Neural progenitor cell (in vitro differentiated cells): ENCODE measurements around the gene ARNT2. TPM values are rescaled to one million over a fixed set of nuclear protein-coding genes. Genes with fewer than 3 reads are reported as not detected.

Experiments used
- DNase-seq: peaks from one replicate; pipeline ENCODE4 v3.0.0-alpha.2; 2016; ENCODE audit warnings: low spot score
- H2AFZ ChIP-seq: fragments of 200-600 bp; sonication (generic); replicated peaks from 2 replicates; pipeline ENCODE4 v1.6.1; 2016; ENCODE audit warnings: antibody characterized with exemption
- H3F3A ChIP-seq: fragments of 200-600 bp; sonication (generic); 2 replicates; pipeline ENCODE4 v1.6.1; 2016; ENCODE audit warnings: antibody characterized with exemption, low read depth
- H3K27ac ChIP-seq: fragments of 200-600 bp; sonication (generic); 2 replicates; pipeline ENCODE4 v1.5.1; 2016; ENCODE audit warnings: mild to moderate bottlenecking
- H3K27me3 ChIP-seq: fragments of 200-600 bp; sonication (generic); 2 replicates; pipeline ENCODE4 v1.6.1; 2016; ENCODE audit warnings: mild to moderate bottlenecking, moderate library complexity
- H3K36me3 ChIP-seq: fragments of 200-600 bp; sonication (generic); 2 replicates; pipeline ENCODE4 v1.5.1; 2016
- H3K4me1 ChIP-seq: fragments of 200-600 bp; sonication (generic); 2 replicates; pipeline ENCODE4 v1.6.1; 2016; ENCODE audit warnings: mixed run types
- H3K4me2 ChIP-seq: fragments of 200-600 bp; sonication (generic); 2 replicates; pipeline ENCODE4 v1.6.1; 2016
- H3K4me3 ChIP-seq: fragments of 200-600 bp; sonication (generic); 2 replicates; pipeline ENCODE4 v1.5.1; 2016
- H3K79me2 ChIP-seq: fragments of 200-600 bp; sonication (generic); 2 replicates; pipeline ENCODE4 v1.6.1; 2016; ENCODE audit warnings: low read depth
- H3K9ac ChIP-seq: fragments of 200-600 bp; sonication (generic); 2 replicates; pipeline ENCODE4 v1.6.1; 2016
- H3K9me3 ChIP-seq: fragments of 200-600 bp; sonication (generic); 2 replicates; pipeline ENCODE4 v1.5.1; 2016; ENCODE audit warnings: low read depth
- H4K20me1 ChIP-seq: fragments of 200-600 bp; sonication (generic); 2 replicates; pipeline ENCODE4 v1.6.1; 2016; ENCODE audit warnings: low read depth
- H3K27ac Mint-ChIP-seq: 3 replicates; pipeline ENCODE4 v1.8.0; 2021; ENCODE audit warnings: mixed read lengths
- H3K27me3 Mint-ChIP-seq: 2 replicates; pipeline ENCODE4 v1.8.0; 2022; ENCODE audit warnings: low read depth, mild to moderate bottlenecking, inconsistent platforms, moderate library complexity, mixed read lengths; ENCODE audit not compliant: insufficient read depth
- H3K36me3 Mint-ChIP-seq: 3 replicates; pipeline ENCODE4 v1.8.0; 2021; ENCODE audit warnings: mixed read lengths
- H3K4me1 Mint-ChIP-seq: 3 replicates; pipeline ENCODE4 v1.8.0; 2021; ENCODE audit warnings: mixed read lengths
- H3K4me3 Mint-ChIP-seq: 3 replicates; pipeline ENCODE4 v1.8.0; 2021; ENCODE audit warnings: mild to moderate bottlenecking, moderate library complexity, mixed read lengths
- H3K9me3 Mint-ChIP-seq: 3 replicates; pipeline ENCODE4 v1.8.0; 2020; ENCODE audit warnings: mixed read lengths
- CTCF ChIP-seq: fragments of 200-600 bp; sonication (generic); IDR thresholded peaks from 2 replicates; pipeline ENCODE4 v1.5.1; 2017; ENCODE audit warnings: antibody characterized with exemption, mild to moderate bottlenecking
- EZH2 ChIP-seq: fragments of 200-600 bp; sonication (generic); IDR thresholded peaks from 2 replicates; pipeline ENCODE4 v1.6.1; 2017; ENCODE audit warnings: antibody characterized with exemption, mild to moderate bottlenecking, moderate library complexity
- EZH2phosphoT487 ChIP-seq: fragments of 200-600 bp; sonication (generic); IDR thresholded peaks from 2 replicates; pipeline ENCODE4 v1.6.1; 2017; ENCODE audit warnings: antibody characterized with exemption
- total RNA-seq: library from RNA; depleted of rRNA; stranded (reverse); fragments of >200 nt; gene quantifications from 2 replicates; pipeline ENCODE4 v1.2.3, GENCODE V29; 2015; ENCODE audit warnings: low replicate concordance

The ARNT2 gene
- total RNA-seq, 1 donor from 2014 or later, result 15.7 TPM

- TF ChIP-seq CTCF (peak; percentile 16), EZH2phosphoT487 (no peak), EZH2 (no peak)
Observed at GRCh38 chr15:80585544-80586018, 181.4 kb downstream of the ARNT2 start.

GRCh38 chr15:80586161-80586560 lies 182.0 kb downstream of the ARNT2 start:
- no peaks in the 10 kb centered on the region for H3K9me3 Mint-ChIP-seq
- H3K36me3 ChIP-seq, result no peaks in the 10 kb centered on the region
- no peak overlapping the region for H3K27ac Mint-ChIP-seq
- no peak overlapping the region for H3K9ac ChIP-seq
- peaks cover 4% of the 10 kb centered on the region for H3K27me3 Mint-ChIP-seq
- H3K27me3 ChIP-seq, result no peaks in the 10 kb centered on the region
- H3K4me3 Mint-ChIP-seq, result no peak overlapping the region
- no peaks in the 10 kb centered on the region for H3K9me3 ChIP-seq
- no peaks in the 10 kb centered on the region for H3K4me1 ChIP-seq
- H3K27ac ChIP-seq, result no peak overlapping the region
- H3K36me3 Mint-ChIP-seq, result peaks cover 34% of the 10 kb centered on the region
- no peak for DNase-seq
- no peak overlapping the region for H3K4me3 ChIP-seq
- no peaks in the 10 kb centered on the region for H4K20me1 ChIP-seq
- TF ChIP-seq EZH2phosphoT487 (no peak), CTCF (no peak), EZH2 (no peak)
- no peaks in the 10 kb centered on the region for H3F3A ChIP-seq
- H3K4me1 Mint-ChIP-seq, result peaks cover 2% of the 10 kb centered on the region
- H3K4me2 ChIP-seq, result no peak overlapping the region
- no peaks in the 10 kb centered on the region for H3K79me2 ChIP-seq
- H2AFZ ChIP-seq, result no peak overlapping the region

More at GRCh38 chr15:80585544-80586018, 181.4 kb downstream of the ARNT2 start:
- DNase-seq, result no peak
- Histone ChIP-seq H4K20me1 (no peaks in the 10 kb centered on the region), H3K27ac (no peak overlapping the region), H3F3A (no peaks in the 10 kb centered on the region), H3K9ac (no peak overlapping the region), H3K4me3 (no peak overlapping the region), H3K4me2 (no peak overlapping the region), H3K4me1 (no peaks in the 10 kb centered on the region), H3K27me3 (no peaks in the 10 kb centered on the region), H3K9me3 (no peaks in the 10 kb centered on the region), H2AFZ (no peak overlapping the region), H3K36me3 (no peaks in the 10 kb centered on the region), H3K79me2 (no peaks in the 10 kb centered on the region)
- Mint-ChIP-seq H3K9me3 (no peaks in the 10 kb centered on the region), H3K27ac (no peak overlapping the region), H3K4me1 (peaks cover 2% of the 10 kb centered on the region), H3K4me3 (no peak overlapping the region), H3K36me3 (peaks cover 35% of the 10 kb centered on the region), H3K27me3 (peaks cover 4% of the 10 kb centered on the region)

DNA sequence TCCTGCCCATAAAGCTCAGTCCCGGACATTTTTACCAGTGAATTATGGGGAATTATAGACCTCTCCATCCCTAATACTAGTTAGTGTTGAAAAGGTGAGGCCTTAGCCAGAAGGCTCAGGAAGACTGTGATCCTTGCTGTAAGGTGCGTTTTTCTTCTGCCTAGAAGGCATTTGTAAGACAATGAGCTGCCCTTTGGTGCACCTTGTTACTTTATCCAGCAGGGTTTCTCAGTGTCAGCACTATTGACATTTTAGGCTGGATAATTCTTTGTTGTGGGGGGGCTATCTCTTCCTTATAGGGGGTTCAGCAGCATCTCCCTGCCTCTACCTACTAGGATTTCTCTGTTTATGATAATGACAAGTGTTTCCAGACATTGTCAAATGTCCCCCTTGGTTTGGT lies 182.8 kb downstream of the ARNT2 start:
- H3K27ac ChIP-seq, result no peak overlapping the region
- DNase-seq, result no peak
- no peaks in the 10 kb centered on the region for H3K36me3 ChIP-seq

More for the DNA sequence above, 182.8 kb downstream of the ARNT2 start:
- H3K4me1 Mint-ChIP-seq, result peaks cover 2% of the 10 kb centered on the region
- no peaks in the 10 kb centered on the region for H4K20me1 ChIP-seq
- H3K27me3 Mint-ChIP-seq, result peaks cover 2% of the 10 kb centered on the region
- H3K27me3 ChIP-seq, result no peaks in the 10 kb centered on the region
- H3K36me3 Mint-ChIP-seq, result peaks cover 30% of the 10 kb centered on the region
- H3F3A ChIP-seq, result no peaks in the 10 kb centered on the region
- no peak overlapping the region for H3K9ac ChIP-seq
- H2AFZ ChIP-seq, result no peak overlapping the region
- H3K27ac Mint-ChIP-seq, result no peak overlapping the region
- no peak for TF ChIP-seq EZH2phosphoT487
- TF ChIP-seq EZH2, result no peak
- TF ChIP-seq CTCF, result no peak
- no peaks in the 10 kb centered on the region for H3K9me3 Mint-ChIP-seq
- no peaks in the 10 kb centered on the region for H3K4me1 ChIP-seq
- H3K4me3 Mint-ChIP-seq, result no peak overlapping the region
- H3K9me3 ChIP-seq, result no peaks in the 10 kb centered on the region
- no peak overlapping the region for H3K4me2 ChIP-seq
- H3K79me2 ChIP-seq, result no peaks in the 10 kb centered on the region
- H3K4me3 ChIP-seq, result no peak overlapping the region
